ENCODE data around the gene C2orf72. TPM values are rescaled to one million over a fixed set of nuclear protein-coding genes. Genes with fewer than 3 reads are reported as not detected.
A peak's percentile ranks its signal among the peaks of the same experiment; 100 is the strongest.

Gene C2orf72
- total and polyA plus RNA-seq, 2 of the 13 experiments (the other 11 are each of a cell fraction or from before 2014, with no cell fraction given): 147 to 203 TPM

GRCh38 chr2:231033147-231034132, 3.9 kb upstream of the C2orf72 start (continued):
- TF ChIP-seq, protein P1, sequence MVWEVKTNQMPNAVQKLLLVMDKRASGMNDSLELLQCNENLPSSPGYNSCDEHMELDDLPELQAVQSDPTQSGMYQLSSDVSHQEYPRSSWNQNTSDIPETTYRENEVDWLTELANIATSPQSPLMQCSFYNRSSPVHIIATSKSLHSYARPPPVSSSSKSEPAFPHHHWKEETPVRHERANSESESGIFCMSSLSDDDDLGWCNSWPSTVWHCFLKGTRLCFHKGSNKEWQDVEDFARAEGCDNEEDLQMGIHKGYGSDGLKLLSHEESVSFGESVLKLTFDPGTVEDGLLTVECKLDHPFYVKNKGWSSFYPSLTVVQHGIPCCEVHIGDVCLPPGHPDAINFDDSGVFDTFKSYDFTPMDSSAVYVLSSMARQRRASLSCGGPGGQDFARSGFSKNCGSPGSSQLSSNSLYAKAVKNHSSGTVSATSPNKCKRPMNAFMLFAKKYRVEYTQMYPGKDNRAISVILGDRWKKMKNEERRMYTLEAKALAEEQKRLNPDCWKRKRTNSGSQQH (CRISPR knock-in tag; IDR thresholded peaks at IDR 0.05; ENCODE audit: low read depth): no peak
- TF ChIP-seq ZC3H13 (CRISPR knock-in tag; IDR thresholded peaks at IDR 0.05) (0 out of 2 replicates have a peak, but pooled peaks have one; percentile 64), ZNF274 (CRISPR knock-in tag; IDR thresholded peaks at IDR 0.05) (no peak), KLF9 (CRISPR knock-in tag; IDR thresholded peaks at IDR 0.05; ENCODE audit: low read depth) (no peak), PRDM4 (CRISPR knock-in tag; IDR thresholded peaks at IDR 0.05; ENCODE audit: borderline replicate concordance) (no peak), ZNF512 (CRISPR knock-in tag; IDR thresholded peaks at IDR 0.05) (peak; percentile 81; the same call in 1 of the 2 replicates), KLF13 (CRISPR knock-in tag; IDR thresholded peaks at IDR 0.05) (no peak), ZNF207 (IDR thresholded peaks at IDR 0.05; ENCODE audit: borderline replicate concordance) (no peak), ZBTB40 (IDR thresholded peaks at IDR 0.05) (no peak), ZBTB40 (CRISPR knock-in tag; IDR thresholded peaks at IDR 0.05) (no peak)
- TF ChIP-seq, protein P2, sequence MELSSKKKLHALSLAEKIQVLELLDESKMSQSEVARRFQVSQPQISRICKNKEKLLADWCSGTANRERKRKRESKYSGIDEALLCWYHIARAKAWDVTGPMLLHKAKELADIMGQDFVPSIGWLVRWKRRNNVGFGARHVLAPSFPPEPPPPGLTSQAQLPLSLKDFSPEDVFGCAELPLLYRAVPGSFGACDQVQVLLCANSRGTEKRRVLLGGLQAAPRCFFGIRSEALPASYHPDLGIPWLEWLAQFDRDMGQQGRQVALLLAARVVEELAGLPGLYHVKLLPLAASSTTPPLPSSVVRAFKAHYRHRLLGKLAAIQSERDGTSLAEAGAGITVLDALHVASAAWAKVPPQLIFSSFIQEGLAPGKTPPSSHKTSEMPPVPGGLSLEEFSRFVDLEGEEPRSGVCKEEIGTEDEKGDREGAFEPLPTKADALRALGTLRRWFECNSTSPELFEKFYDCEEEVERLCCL (CRISPR knock-in tag; IDR thresholded peaks at IDR 0.05; ENCODE audit: borderline replicate concordance): no peak

Data from HepG2 (cell line).